Caki2 (cell line): Measurements from ENCODE around the gene PAK1IP1. TPM values are rescaled to one million over a fixed set of nuclear protein-coding genes. Genes with fewer than 3 reads are reported as not detected.
"Not testable (repeated sequence)": the region's sequence is repeated elsewhere in the genome, so short reads cannot be mapped to it uniquely, and the experiment has no call there.

Experiments
- DNase-seq: peaks from one replicate; pipeline ENCODE4 v3.0.0-alpha.2; 2015; ENCODE audit warnings: low read depth
- in situ Hi-C: cut with HindIII; loops from 2 replicates; pipeline ENCODE4 v1.10.0; 2016; ENCODE audit warnings: low sequenced_read_pairs, low pct_unique_long_range_greater_than_20kb, mixed read lengths
- total RNA-seq: library from RNA; depleted of rRNA; stranded (reverse); fragments of >200 nt; shearing (Covaris generic); gene quantifications from 2 replicates; pipeline ENCODE4 v1.2.3, GENCODE V29; 2014; ENCODE audit warnings: low replicate concordance; rRNA removed

PAK1IP1 gene
- total RNA-seq, 1 experiment from 2014 or later, result 45.0 TPM

DNA sequence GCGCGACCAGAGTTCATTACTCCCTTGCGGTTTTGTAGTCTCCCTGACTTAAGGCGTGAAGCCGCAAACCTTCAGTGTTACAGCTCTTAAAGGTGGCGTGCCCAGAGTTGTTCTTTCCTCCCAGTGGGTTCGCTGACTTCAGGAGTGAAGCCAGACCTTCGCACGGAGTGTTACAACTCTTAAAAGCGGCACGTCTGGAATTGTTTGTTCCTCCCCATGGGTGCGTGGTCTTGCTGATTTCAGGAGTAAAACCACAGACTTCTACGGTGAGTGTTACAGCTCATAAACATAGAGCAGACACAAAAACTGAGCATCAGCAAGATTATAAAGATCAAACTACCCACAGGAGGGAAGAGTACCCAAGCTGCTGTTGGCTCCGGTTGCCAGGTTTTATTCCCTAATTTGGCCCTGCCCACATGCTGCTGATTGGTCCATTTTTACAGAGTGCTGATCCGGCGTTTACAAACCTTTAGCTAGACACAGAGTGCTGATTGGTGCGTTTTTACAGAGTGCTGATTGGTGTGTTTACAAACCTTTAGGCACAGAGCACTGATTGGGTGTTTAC lies 38.5 kb downstream of the PAK1IP1 start:
- DNase-seq, result peak; percentile 60
- in situ Hi-C loops, result no loop called here

DNA sequence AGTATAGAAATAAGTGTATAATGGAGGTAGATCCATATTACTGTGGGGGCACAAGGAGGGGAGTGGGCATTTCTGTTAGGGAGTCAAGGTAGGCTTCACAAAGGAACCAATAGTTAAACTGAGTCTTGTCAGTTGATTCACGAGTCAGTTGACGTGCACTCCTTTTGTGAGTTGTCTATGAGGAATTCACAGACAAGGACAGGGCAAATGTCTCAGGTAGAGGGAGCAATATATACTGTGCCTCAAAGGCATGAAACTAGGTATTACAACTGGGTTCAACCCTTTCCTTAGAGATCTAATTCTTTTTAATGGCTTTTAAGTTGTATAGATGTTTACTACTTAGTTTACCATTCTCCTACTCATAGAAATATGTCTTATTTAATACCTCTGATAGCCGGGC lies 39.1 kb downstream of the PAK1IP1 start:
- in situ Hi-C loops, result no loop called here
- DNase-seq, result no peak

DNA sequence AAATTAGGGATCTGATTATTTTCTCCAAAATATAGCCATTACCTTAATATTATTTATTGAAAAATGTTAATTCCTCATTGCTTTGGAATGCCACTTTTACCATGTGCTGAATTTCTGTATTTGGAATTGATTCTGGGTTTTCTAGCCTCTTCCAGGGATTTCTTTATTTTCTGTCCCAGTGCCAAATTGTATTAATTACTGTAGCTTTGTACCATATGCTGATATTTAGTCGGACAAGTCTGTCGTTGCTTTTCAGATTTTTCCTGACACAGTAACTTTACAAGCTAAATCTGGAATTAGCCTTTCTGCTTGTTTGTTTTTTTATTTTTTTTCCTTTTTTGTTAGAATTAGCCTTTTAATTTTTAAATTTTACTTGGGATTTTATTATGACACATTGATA lies 42.0 kb downstream of the PAK1IP1 start:
- in situ Hi-C loops, result no loop called here
- no peak for DNase-seq

DNA sequence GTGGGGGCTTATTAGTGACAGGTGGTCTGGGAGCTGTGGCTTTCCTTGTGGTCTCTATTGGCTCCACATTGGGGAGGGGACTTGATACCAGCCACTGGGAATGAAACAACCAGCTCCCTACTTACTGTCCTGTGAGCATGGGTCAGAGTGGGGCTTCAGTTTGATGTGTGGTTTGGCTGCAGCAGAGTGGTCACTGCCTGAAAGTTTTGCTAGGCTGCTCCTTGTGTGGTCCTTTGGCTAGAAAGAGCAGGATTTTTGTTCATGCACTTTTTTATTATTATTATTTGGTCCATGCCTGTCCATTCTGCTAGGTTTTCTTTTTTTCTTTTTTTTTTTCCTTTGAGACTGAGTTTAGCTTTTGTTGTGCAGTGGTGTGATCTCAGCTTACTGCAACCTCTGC lies 45.3 kb downstream of the PAK1IP1 start:
- in situ Hi-C loops, result no loop called here
- no peak for DNase-seq

DNA sequence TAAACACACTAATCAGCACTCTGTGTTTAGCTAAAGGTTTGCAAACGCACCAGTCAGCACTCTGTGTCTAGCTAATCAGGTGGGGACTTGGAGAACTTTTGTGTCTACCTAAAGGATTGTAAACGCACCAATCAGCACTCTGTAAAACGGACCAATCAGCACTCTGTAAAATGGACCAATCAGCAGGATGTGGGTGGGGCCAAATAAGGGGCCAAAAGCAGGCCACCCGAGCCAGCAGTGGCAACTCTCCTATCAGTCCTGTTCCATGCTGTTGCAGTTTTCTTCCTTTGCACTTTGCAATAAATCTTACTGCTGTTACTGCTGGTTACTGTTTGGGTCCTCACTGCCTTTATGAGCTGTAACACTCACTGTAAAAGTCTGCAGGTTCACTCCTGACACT lies 46.9 kb downstream of the PAK1IP1 start:
- DNase-seq, in situ Hi-C loops: not testable (repeated sequence)

DNA sequence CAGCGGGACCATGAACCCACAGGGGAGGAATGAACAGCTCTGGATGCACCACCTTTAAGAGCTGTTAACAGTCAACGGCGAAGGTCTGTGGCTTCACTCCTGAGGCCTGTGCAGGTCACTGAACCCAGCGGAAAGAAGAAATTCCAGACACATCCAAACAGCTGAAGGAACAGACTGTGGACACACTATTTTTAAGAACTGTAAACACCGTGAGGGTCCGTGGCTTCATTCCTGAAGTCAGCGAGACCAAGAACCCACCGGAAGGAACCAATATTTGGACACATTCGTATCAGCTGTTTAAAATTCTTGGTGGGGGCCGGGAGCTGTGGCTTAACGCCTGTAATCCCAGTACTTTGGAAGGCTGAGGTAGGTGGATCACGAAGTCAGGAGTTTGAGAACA lies 47.5 kb downstream of the PAK1IP1 start:
- in situ Hi-C loops, result no loop called here
- DNase-seq, result no peak

DNA sequence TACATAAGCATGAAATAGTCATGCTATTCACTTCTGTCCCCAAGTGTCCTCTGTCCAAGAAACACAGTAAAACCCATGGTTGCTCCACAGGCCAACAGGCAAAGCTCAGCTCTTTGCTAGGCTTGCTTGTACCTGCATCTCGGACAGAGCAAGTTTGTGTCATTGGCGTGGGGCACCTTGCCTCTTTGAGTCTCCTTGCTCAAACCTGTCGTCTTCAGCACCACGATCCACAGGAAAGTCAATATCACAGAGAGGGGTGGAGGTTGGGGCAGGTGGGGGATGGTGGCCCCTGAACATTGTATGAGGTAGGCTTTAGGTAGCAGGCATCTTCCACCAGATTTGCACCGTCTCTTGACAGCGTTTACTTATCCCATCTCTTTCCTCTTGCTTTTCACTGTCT lies 48.7 kb downstream of the PAK1IP1 start:
- DNase-seq, result no peak
- in situ Hi-C loops, result no loop called here

DNA sequence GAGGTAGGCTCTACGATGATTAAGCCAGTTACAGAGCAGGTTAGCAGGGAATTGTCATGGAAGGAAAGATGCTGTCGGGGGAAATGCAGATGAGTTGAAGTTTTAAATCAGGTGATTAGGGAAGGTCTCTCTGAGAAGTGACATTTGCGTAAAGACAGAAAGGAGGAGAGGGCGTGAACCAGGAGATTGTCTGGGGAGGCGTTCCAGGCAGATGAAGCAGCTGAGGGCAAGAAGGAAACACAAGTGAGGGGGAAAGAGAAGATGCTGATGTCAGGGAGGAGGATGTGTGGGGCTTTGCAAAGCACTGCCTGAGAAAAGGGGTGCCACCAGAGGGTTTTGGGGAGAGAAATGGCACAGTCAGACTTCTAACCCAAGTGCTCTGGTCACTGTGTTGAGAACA lies 50.3 kb downstream of the PAK1IP1 start:
- DNase-seq, result no peak
- in situ Hi-C loops, result no loop called here

DNA sequence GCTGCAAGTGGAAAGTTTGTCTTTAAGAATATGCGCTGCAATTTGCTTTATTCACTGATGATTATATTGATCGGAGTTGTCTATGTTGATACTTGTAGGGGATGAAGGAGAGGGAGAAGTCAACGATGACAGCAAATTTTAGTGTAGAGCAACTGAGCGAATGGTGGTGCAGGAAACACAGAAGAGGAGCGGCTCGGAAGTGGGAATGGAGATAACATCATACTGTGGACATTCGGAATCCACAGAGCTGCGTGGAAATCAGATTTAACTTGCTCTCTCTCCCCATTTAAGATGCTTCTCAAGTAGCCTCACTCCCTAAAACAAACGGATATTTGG lies 52.1 kb downstream of the PAK1IP1 start:
- no peak for DNase-seq
- in situ Hi-C loops, result no loop called here

DNA sequence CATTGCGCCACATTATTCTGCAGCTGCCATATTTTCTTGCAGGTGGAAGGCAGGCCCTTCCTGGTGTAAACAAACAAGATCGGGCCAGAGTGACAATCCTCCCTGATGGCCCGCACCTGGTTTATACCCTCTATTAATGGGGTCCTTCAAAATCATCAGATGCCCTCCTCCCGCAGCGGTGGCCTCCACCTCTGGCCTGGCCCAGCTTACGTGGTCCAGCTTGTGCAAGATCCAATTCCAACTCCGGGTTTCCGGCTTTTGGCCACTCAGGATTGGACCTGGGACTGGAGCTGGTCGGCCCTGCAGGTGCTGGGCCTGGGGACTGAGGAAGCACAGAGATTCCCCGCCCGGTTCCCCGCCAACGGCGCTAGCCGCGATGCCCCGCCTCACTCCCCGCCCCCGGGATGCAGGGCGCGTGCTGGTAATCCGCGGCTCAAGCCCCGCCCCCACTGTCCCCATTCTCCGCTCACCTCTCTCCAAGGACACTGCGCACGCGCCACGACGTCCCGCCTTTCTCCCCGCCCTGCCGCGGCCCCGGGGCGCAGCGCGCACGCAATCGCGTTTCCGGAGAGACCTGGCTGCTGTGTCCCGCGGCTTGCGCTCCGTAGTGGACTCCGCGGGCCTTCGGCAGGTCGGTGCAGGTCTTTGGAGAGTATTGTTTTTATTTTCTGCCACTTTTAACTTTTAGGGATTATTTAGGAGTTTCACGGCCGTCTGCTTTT lies 52.6 kb downstream of the PAK1IP1 start, which contains the start of gene TMEM14B:
TSS of gene TMEM14B (plus strand) at position 555 of the 722 bp plus-strand sequence. CDS start 1,441 bp downstream, outside the sequence.
- in situ Hi-C loops, result no loop called here
- peak; percentile 96 for DNase-seq

DNA sequence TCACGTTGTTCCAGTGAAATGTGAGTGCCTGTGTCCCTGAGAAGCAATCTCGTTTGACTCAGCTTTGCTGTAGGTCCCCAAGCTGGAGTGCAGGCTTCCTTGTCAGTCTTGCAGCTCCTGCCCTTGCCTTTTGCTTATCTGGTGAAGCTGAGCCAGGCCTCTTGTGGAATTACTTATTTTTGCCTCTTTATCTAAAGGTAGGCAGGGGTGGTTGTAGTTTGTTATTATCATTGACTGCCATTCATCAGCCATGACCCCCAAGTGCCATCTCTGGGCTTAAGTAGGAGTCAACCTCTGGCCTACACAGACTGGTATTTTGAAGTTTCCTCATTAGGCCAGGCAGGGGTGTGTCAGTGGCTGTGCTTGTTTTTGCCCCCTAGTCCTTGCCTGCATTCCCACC lies 55.0 kb downstream of the PAK1IP1 start:
- in situ Hi-C loops, result no loop called here
- DNase-seq, result no peak

DNA sequence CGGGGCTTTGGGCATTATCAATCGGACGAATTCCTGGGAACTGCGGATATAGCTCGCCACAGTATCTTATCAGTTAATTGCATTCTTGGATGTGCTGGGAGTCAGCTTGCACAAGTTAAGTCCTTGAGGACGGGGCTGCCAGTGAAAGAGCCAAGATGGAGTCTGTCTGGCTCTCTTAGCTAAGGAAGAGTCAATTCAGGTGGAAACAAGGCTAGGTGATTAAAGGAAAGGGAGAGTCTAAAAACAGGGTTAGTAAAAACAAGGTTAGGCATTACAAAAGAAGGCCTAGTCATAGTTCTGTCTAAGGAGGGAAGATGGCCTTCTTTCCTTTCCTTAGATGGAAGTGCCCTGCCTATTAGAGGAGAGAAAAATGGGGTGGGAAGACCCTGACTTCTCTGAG lies 55.8 kb downstream of the PAK1IP1 start:
- DNase-seq, in situ Hi-C loops: not testable (repeated sequence)

DNA sequence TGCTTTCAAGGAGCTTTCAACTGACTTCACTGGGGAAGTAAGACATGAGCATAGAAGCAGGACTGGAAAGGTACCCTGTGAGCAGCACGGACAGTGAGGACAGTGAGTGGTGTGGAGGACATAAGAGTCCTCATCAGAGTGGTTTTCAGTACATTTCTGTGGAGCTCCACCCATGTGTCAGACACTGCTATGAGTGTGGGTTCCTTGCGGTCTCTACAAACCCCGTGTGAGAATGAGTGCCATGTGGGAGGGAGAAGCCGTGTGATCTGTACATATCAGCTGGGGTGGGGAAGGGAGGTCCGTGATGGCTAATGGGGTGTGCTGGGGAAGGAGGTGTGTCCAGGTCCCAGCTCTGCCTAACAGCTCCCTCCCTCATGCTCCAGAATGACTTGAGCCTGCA lies 57.0 kb downstream of the PAK1IP1 start:
- in situ Hi-C loops, result not testable (repeated sequence)

DNA sequence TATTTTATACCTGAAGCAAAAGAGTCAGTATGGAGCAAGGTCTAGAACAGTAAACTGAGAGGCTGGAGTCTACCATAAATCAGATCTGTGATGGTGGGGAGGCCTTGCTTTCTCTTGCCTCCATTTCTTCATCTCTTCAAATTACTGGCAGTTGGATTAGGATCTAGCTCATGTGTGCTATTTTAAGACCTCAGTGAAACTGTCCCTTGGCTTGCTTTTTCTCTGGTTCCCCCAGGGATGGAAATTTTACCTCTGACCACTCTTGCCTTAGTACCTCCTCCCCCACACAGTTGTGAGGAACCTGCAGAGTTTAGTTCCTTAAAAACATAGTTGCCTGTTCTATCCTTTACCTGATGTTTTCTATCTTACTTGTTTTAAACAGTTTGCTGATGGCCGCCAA lies 61.3 kb downstream of the PAK1IP1 start:
- in situ Hi-C loops, result no loop called here
- no peak for DNase-seq

More for the DNA sequence above, 57.0 kb downstream of the PAK1IP1 start:
- not testable (repeated sequence) for DNase-seq

Other genes with a start within 250 kb of the PAK1IP1 start
- 43.9 and 54.9 TPM in 2 replicates for gene GCNT2, start 173.6 kb upstream of the PAK1IP1 start, total RNA-seq
- 1.7 TPM in 1 of 2 replicates, not detected in the other for gene C6orf52, start 356 bp upstream of the PAK1IP1 start, total RNA-seq
- gene TMEM14C, start 28.1 kb downstream of the PAK1IP1 start, total RNA-seq, result 225 and 237 TPM in 2 replicates
- 323 and 336 TPM in 2 replicates for gene TMEM14B, start 52.8 kb downstream of the PAK1IP1 start, total RNA-seq
- gene MAK, start 143.6 kb downstream of the PAK1IP1 start, total RNA-seq, result not detected in 2 replicates
- not detected in 2 replicates for gene GCM2, start 187.1 kb downstream of the PAK1IP1 start, total RNA-seq
- gene SYCP2L, start 192.1 kb downstream of the PAK1IP1 start, total RNA-seq, result 0.37 TPM in 1 of 2 replicates, not detected in the other